Fibroblast of the aortic adventitia (primary cell): ENCODE data around the gene PRG3. TPM values are rescaled to one million over a fixed set of nuclear protein-coding genes. Genes with fewer than 3 reads are reported as not detected.
"Not testable (repeated sequence)": the region's sequence is repeated elsewhere in the genome, so short reads cannot be mapped to it uniquely, and the experiment has no call there.

Experiments used
- DNase-seq: peaks from one replicate; pipeline ENCODE4 v3.0.0-alpha.2; 2010; ENCODE audit warnings: low read depth
- H3K4me3 ChIP-seq: 2 replicates; pipeline ENCODE4 v1.5.1; 2011; ENCODE audit warnings: low read depth, mild to moderate bottlenecking, control low read depth, low read length, moderate library complexity
- CTCF ChIP-seq: IDR thresholded peaks from 2 replicates; pipeline ENCODE4 v1.5.1; 2011; ENCODE audit warnings: mild to moderate bottlenecking, low read length, control low read depth, inconsistent platforms; ENCODE audit not compliant: insufficient read depth
- total RNA-seq: library from RNA; depleted of rRNA; stranded (reverse); fragments of >200 nt; gene quantifications from 2 replicates; pipeline ENCODE4 v1.2.3, GENCODE V29; 2012; ENCODE audit warnings: low replicate concordance

Gene PRG3
- total RNA-seq, 1 donor, result not detected

GRCh38 chr11:57403802-57404147, 22.8 kb upstream of the PRG3 start:
- TF ChIP-seq CTCF, result no peak

GRCh38 chr11:57403003-57403801, 22.3 kb upstream of the PRG3 start:
- not testable (repeated sequence) for H3K4me3 ChIP-seq, DNase-seq

More at GRCh38 chr11:57403802-57404147, 22.8 kb upstream of the PRG3 start:
- DNase-seq, result no peak
- no peak overlapping the region for H3K4me3 ChIP-seq

DNA sequence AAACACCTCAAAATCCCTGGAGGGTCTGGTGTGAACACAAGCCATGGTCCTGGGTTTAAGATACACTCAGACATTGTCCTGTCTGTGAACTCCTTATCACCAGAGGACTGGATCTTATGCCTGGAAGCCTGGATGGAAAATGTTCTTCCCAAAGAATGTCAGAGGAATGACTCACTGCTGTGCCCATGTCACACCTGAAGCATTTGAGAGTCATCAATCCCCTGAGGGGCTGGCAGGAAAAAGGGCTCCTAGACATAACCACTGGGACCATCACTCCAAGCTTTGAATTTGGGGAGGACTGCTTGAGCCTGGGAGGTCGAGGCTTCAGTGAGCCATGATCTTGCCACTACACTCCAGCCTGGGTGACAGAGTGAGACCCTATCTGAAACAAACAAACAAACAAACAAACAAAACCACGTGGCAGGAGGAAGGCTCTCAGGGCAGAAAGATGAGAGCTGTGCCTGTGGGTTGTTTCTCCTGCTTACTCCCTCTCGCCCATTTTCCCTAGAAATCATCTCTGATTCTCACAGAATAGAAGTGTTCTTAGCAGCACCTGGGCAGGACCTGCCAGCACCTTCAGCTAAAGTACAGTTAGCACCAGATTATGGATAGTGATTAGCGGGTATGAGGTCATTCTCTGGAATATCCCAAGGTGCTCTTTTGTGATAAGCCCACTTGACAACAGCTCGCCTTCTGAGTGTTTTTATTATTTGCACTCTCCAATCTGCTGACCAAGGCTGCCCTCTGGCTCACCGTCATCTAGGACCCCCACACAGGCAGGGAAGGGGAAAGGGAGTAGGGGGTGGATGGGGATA, 21.4 kb upstream of the PRG3 start:
- no peak overlapping the region for H3K4me3 ChIP-seq
- no peak for TF ChIP-seq CTCF
- DNase-seq, result peak; percentile 14

- TF ChIP-seq CTCF, result no peak
- H3K4me3 ChIP-seq, result no peak overlapping the region
- DNase-seq, result no peak
Measured at GRCh38 chr11:57399972-57400578, 19.1 kb upstream of the PRG3 start.

- H3K4me3 ChIP-seq, result no peak overlapping the region
- no peak for DNase-seq
Measured at GRCh38 chr11:57399221-57399620, 18.3 kb upstream of the PRG3 start.

GRCh38 chr11:57397394-57397990, 16.5 kb upstream of the PRG3 start:
- no peak for DNase-seq
- TF ChIP-seq CTCF, result no peak
- no peak overlapping the region for H3K4me3 ChIP-seq

More at GRCh38 chr11:57399221-57399620, 18.3 kb upstream of the PRG3 start:
- no peak for TF ChIP-seq CTCF
